GM12878 (cell line): ENCODE data around the gene ARHGAP22. TPM values are rescaled to one million over a fixed set of nuclear protein-coding genes. Genes with fewer than 3 reads are reported as not detected.

ENCODE experiments used
- ATAC-seq: fragments of 200-7000 bp; cut with Tn5 transposase; 3 replicates; pipeline ENCODE4 v1.9.1; 2020; ENCODE audit warnings: mild to moderate bottlenecking, moderate library complexity
- BruUV-seq: library from RNA; stranded (reverse); fragments of 400-500 nt; replicated peaks from 2 replicates; lab custom pipeline; 2021; lab: Mats Ljungman, UMichigan
- CTCF ChIA-PET: fragments of 300-600 bp; sonication (Branson Sonifier 250); formaldehyde crosslinking; extraction: SDS; loops from one replicate; lab custom pipeline; 2021; ENCODE audit warnings: inconsistent platforms; lab: Yijun Ruan, JAX
- POLR2A ChIA-PET: fragments of 350-600 bp; formaldehyde crosslinking; extraction: SDS; loops from one replicate; lab custom pipeline; 2021; ENCODE audit warnings: inconsistent platforms; lab: Charles Lee
- RAD21 ChIA-PET: fragments of 300-600 bp; sonication (Branson Sonifier 250); formaldehyde crosslinking; loops from one replicate; lab custom pipeline; 2023; ENCODE audit warnings: antibody characterized with exemption; ENCODE audit not compliant: unreplicated experiment; lab: Charles Lee
- SMC1A ChIA-PET: fragments of 300-600 bp; sonication (Branson Sonifier 250); formaldehyde crosslinking; loops from one replicate; lab custom pipeline; 2023; ENCODE audit not compliant: unreplicated experiment, uncharacterized antibody; lab: Charles Lee
- DNase-seq: peaks from one replicate; pipeline ENCODE4 v3.0.0-alpha.2; 2011; ENCODE audit warnings: low read depth, low spot score
- FAIRE-seq: peaks from 3 replicates; lab custom pipeline; 2011; peaks lifted over from hg19 to GRCh38; lab: Jason Lieb, UNC
- H2AFZ ChIP-seq: 2 replicates; pipeline ENCODE4 v1.6.0; 2011; ENCODE audit warnings: low read depth, low read length, control low read depth; ENCODE audit not compliant: control insufficient read depth
- H3K27ac ChIP-seq: 2 replicates; pipeline ENCODE4 v1.5.1; 2011; ENCODE audit warnings: control low read depth; ENCODE audit not compliant: control insufficient read depth, insufficient read depth
- H3K27me3 ChIP-seq, 2 experiments: replicated peaks in 1 of 2; 2 replicates each; pipeline versions ENCODE4 v1.6.0 to v1.6.1; 2011; ENCODE audit warnings: low read length in 1 of 2; ENCODE audit not compliant: control insufficient read depth in 2 of 2, insufficient read depth in 2 of 2
- H3K36me3 ChIP-seq, 2 experiments: 2 replicates each; pipeline ENCODE4 v1.5.1; 2011; ENCODE audit warnings: low read length in 1 of 2; ENCODE audit not compliant: control insufficient read depth in 2 of 2, insufficient read depth in 2 of 2
- H3K4me1 ChIP-seq: 2 replicates; pipeline ENCODE4 v1.6.1; 2011; ENCODE audit warnings: mild to moderate bottlenecking, low read length, moderate library complexity, mixed read lengths; ENCODE audit not compliant: control insufficient read depth, insufficient read depth
- H3K4me2 ChIP-seq: 2 replicates; pipeline ENCODE4 v1.6.0; 2011; ENCODE audit warnings: control low read depth; ENCODE audit not compliant: control insufficient read depth, insufficient read depth
- H3K4me3 ChIP-seq: fragments of 200-600 bp; sonication (generic); 2 replicates; pipeline ENCODE4 v1.5.1; 2016
- H3K79me2 ChIP-seq: 2 replicates; pipeline ENCODE4 v1.6.0; 2011; ENCODE audit warnings: low read length; ENCODE audit not compliant: control insufficient read depth, insufficient read depth
- H3K9ac ChIP-seq: 2 replicates; pipeline ENCODE4 v1.8.0; 2011; ENCODE audit warnings: low read length, control low read depth, mixed read lengths; ENCODE audit not compliant: control insufficient read depth, insufficient read depth
- H3K9me3 ChIP-seq: replicated peaks from 3 replicates; pipeline ENCODE4 v1.5.1; 2011; ENCODE audit warnings: mild to moderate bottlenecking, low read length; ENCODE audit not compliant: control insufficient read depth, insufficient read depth
- H4K20me1 ChIP-seq: 2 replicates; pipeline ENCODE4 v1.6.0; 2011; ENCODE audit not compliant: control insufficient read depth, insufficient read depth
- BCLAF1 ChIP-seq: fragments of 450-650 bp; IDR thresholded peaks from 2 replicates; pipeline ENCODE4 v1.6.1; 2017; ENCODE audit warnings: antibody characterized with exemption, mild to moderate bottlenecking, moderate library complexity
- CBX5 ChIP-seq: sonication (generic); IDR thresholded peaks from 2 replicates; pipeline ENCODE4 v1.6.1; 2016; ENCODE audit warnings: low read depth, moderate library complexity, mild to moderate bottlenecking, inconsistent platforms
- HCFC1 ChIP-seq: fragments of 150-350 bp; IDR thresholded peaks from 2 replicates; pipeline ENCODE4 v1.6.1; 2014; ENCODE audit warnings: low read length
- JUNB ChIP-seq: IDR thresholded peaks from 2 replicates; pipeline ENCODE4 v1.6.1; 2016; ENCODE audit warnings: antibody characterized with exemption, mild to moderate bottlenecking
- KLF5 ChIP-seq: fragments of 450-650 bp; IDR thresholded peaks from 2 replicates; pipeline ENCODE4 v1.6.1; 2014; ENCODE audit warnings: mild to moderate bottlenecking; ENCODE audit not compliant: partially characterized antibody
- LARP7 ChIP-seq: fragments of 450-650 bp; IDR thresholded peaks from 2 replicates; pipeline ENCODE4 v1.6.1; 2017; ENCODE audit warnings: mild to moderate bottlenecking
- NFYA ChIP-seq: IDR thresholded peaks from 2 replicates; pipeline ENCODE4 v1.6.1; 2011; ENCODE audit warnings: low read depth, mild to moderate bottlenecking, low read length, improper control_type of control experiment, borderline replicate concordance
- NKRF ChIP-seq: fragments of 450-650 bp; conservative IDR thresholded peaks from 2 replicates; pipeline ENCODE4 v1.6.1; 2017; ENCODE audit warnings: mild to moderate bottlenecking, moderate library complexity
- RUNX3 ChIP-seq: IDR thresholded peaks from 2 replicates; pipeline ENCODE4 v1.6.1; 2012; ENCODE audit warnings: low read length, inconsistent platforms
- SUZ12 ChIP-seq: fragments of 200-600 bp; sonication (generic); IDR thresholded peaks from one replicate; pipeline ENCODE4 v1.6.1; 2018; ENCODE audit warnings: antibody characterized with exemption, mild to moderate bottlenecking; ENCODE audit not compliant: unreplicated experiment
- USF2 ChIP-seq: IDR thresholded peaks from 2 replicates; pipeline ENCODE4 v1.6.1; 2011; ENCODE audit warnings: low read depth, low read length, improper control_type of control experiment, borderline replicate concordance
- ZNF687 ChIP-seq: fragments of 450-650 bp; IDR thresholded peaks from 2 replicates; pipeline ENCODE4 v1.6.1; 2017; ENCODE audit warnings: mild to moderate bottlenecking, moderate library complexity
- WGBS: methylation state at CpG from one replicate; pipeline ENCODE4 v1.1.6; 2016; ENCODE audit warnings: low lambda C conversion rate; ENCODE audit not compliant: insufficient replicate concordance, insufficient coverage; ENCODE audit errors: missing lambda C conversion rate; 5-methylcytosine and 5-hydroxymethylcytosine counted together
- in situ Hi-C: fragments of 300-500 bp; cut with MboI; formaldehyde crosslinking; loops from 9 replicates; pipeline ENCODE4 v1.14.3; 2018; ENCODE audit warnings: mixed read lengths
- intact Hi-C: fragments of 100-400 bp; cut with micrococcal nuclease; formaldehyde crosslinking; loops from one replicate; pipeline ENCODE4 v1.14.2; 2022; ENCODE audit not compliant: unreplicated experiment
- polyA plus RNA-seq, 11 experiments: library from polyadenylated mRNA; depleted of rRNA in 4 of 11; unstranded in 6 of 11; stranded (reverse) in 5 of 11; fragments of >200 nt; fragmentation: Nextera tagmentation in 4 of 11; fragmentation: Illumina TruSeq in 1 of 11; extraction: Ambion mirVana in 4 of 11; extraction: Trizol in 1 of 11; gene quantifications; 1 replicate in 1 of 11; 2 replicates in 10 of 11; pipeline versions ENCODE4 v1.2.1 to v1.2.3, GENCODE V29; 2011 to 2016; ENCODE audit warnings: inconsistent platforms in 2 of 11, missing spikeins in 2 of 11, low read depth in 1 of 11
- total RNA-seq, 4 experiments: library from RNA; depleted of rRNA in 3 of 4; stranded (reverse); fragments of >200 nt in 3 of 4; fragmentation: Illumina TruSeq in 1 of 4; extraction: Trizol in 1 of 4; gene quantifications; 2 replicates each; pipeline versions ENCODE4 v1.2.1 to v1.2.3, GENCODE V29; 2013 to 2021

The ARHGAP22 gene
- total and polyA plus RNA-seq, 10 of the 15 experiments (the other 5 are each of a cell fraction or from before 2014, with no cell fraction given), result 0.07 to 0.61 (median 0.18) TPM; not detected in 5

GRCh38 chr10:48587819-48588218, 17.1 kb downstream of the ARHGAP22 start:
- Histone ChIP-seq H2AFZ (no peak overlapping the region), H3K4me1 (no peaks in the 10 kb centered on the region), H3K27me3 (no peaks in the 10 kb centered on the region), H3K4me3 (no peak overlapping the region), H3K79me2 (no peaks in the 10 kb centered on the region), H3K9me3 (no peaks in the 10 kb centered on the region; the same call in 2 of the 3 replicates), H4K20me1 (no peaks in the 10 kb centered on the region), H3K27ac (no peak overlapping the region), H3K9ac (no peak overlapping the region), H3K36me3 (no peaks in the 10 kb centered on the region), H3K4me2 (no peak overlapping the region)
- in situ Hi-C loops, result no loop called here
- ChIA-PET CTCF (interaction anchor here (1.0 to 1.7 kb wide), 6 partner anchors 9 to 70 kb away, joined by 3 to 5 read pairs (median 4); no protein-coding TSS in a partner anchor), SMC1A (interaction anchor here (0.6 to 1.6 kb wide), 6 partner anchors 14 to 62 kb away, joined by 3 to 8 read pairs (median 4); no protein-coding TSS in a partner anchor), POLR2A (interaction anchor here (1.2 kb wide), 1 partner anchor 9 kb away, joined by 3 read pairs; no protein-coding TSS in a partner anchor), RAD21 (interaction anchor here (1.2 kb wide), 1 partner anchor 68 kb away, joined by 4 read pairs; no protein-coding TSS in a partner anchor)
- ATAC-seq, result no peak
- BruUV-seq, result no TSS peak
- no peak for DNase-seq
- TF ChIP-seq BCLAF1, result no peak
- TF ChIP-seq USF2, result no peak
- TF ChIP-seq NKRF, result no peak
- no peak for TF ChIP-seq RUNX3
- no peak for TF ChIP-seq LARP7
- no peak for TF ChIP-seq KLF5
- TF ChIP-seq CBX5, result no peak
- no peak for TF ChIP-seq NFYA
- no peak for TF ChIP-seq SUZ12
- no peak for TF ChIP-seq HCFC1
- no peak for TF ChIP-seq JUNB
- no peak for TF ChIP-seq ZNF687
- no peak for FAIRE-seq
- WGBS, result 17% methylated on average over 3 of the region's 3 CpGs
- intact Hi-C loops, result no loop called here
